Activated T-helper 2 cell treated with anti-CD3 and anti-CD28 coated beads, Interferon-gamma antibody, Interleukin-2, Interleukin-4, amounts not matched to agents 10 μg/mL and 5 μg/mL and 100 μg/mL, durations not matched to agents 14 hours and 24 hours and 36 hours (primary cell): Measurements from ENCODE around the gene SPATA45. TPM values are rescaled to one million over a fixed set of nuclear protein-coding genes. Genes with fewer than 3 reads are reported as not detected.

ENCODE experiments used
- DNase-seq: peaks from one replicate; pipeline ENCODE4 v3.0.0; 2021; ENCODE audit warnings: low spot score
- H3K27ac Mint-ChIP-seq: one replicate; pipeline ENCODE4 v1.8.0; 2021; ENCODE audit warnings: mixed read lengths
- H3K27me3 Mint-ChIP-seq: one replicate; pipeline ENCODE4 v1.8.0; 2021; ENCODE audit warnings: low read depth, mixed read lengths
- H3K36me3 Mint-ChIP-seq: one replicate; pipeline ENCODE4 v1.8.0; 2021; ENCODE audit warnings: low read depth, mixed read lengths
- H3K4me1 Mint-ChIP-seq: one replicate; pipeline ENCODE4 v1.8.0; 2021; ENCODE audit warnings: low read depth, mixed read lengths
- H3K4me3 Mint-ChIP-seq: one replicate; pipeline ENCODE4 v1.8.0; 2021; ENCODE audit warnings: low read depth, mild to moderate bottlenecking, moderate library complexity, mixed read lengths
- H3K9me3 Mint-ChIP-seq: one replicate; pipeline ENCODE4 v1.8.0; 2021; ENCODE audit warnings: mixed read lengths
- intact Hi-C: fragments of 100-400 bp; cut with micrococcal nuclease; formaldehyde crosslinking; loops from one replicate; pipeline ENCODE4 v1.15.1; 2023
- total RNA-seq: library from RNA; stranded (reverse); gene quantifications from 2 replicates; pipeline ENCODE4 v1.2.3, GENCODE V29; 2022

The SPATA45 gene
- total RNA-seq, 1 donor from 2014 or later: 0.41 TPM

DNA sequence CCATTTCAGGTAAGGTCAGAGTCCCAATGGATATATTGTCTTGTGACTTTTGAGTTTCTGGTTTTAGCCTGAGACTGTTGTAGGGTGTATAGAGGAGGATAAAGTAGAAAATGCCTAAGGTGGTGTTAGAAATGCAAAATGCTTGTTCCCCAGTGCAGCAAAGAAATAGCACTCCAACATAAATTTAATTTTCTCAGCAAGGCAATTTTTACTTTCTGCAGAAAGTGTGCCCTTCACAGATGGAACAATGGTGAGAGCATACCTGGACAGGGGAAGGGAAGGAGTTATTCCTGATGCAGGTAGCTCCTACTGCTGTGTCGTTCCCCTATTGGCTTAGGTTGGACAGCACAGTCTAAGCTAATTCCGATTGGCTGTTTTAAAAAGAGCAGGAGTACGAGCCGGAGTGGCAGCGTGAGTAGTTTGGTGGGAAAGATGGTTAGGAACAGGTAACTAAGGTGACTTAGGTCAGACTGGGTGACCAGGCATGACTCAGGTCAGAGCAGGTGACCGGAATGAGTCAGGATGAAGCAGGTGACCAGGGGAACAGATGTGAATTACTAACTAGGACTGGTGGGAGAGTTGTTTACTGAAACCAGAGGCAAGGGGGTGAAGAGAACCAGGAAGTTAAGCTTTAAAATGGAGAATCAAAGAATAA lies 21.5 kb downstream of the SPATA45 start:
- Mint-ChIP-seq H3K27me3 (no peaks in the 10 kb centered on the region), H3K9me3 (peaks cover 24% of the 10 kb centered on the region), H3K27ac (no peak overlapping the region), H3K4me1 (no peaks in the 10 kb centered on the region), H3K36me3 (peaks cover 3% of the 10 kb centered on the region), H3K4me3 (no peak overlapping the region)
- intact Hi-C loops: no loop called here
- no peak for DNase-seq

- intact Hi-C loops: no loop called here
- peaks cover 3% of the 10 kb centered on the region for H3K4me1 Mint-ChIP-seq
- H3K27ac Mint-ChIP-seq: no peak overlapping the region
- no peak for DNase-seq
- H3K36me3 Mint-ChIP-seq: peaks cover 3% of the 10 kb centered on the region
- no peaks in the 10 kb centered on the region for H3K27me3 Mint-ChIP-seq
- peaks cover 24% of the 10 kb centered on the region for H3K9me3 Mint-ChIP-seq
- no peak overlapping the region for H3K4me3 Mint-ChIP-seq
Observed at GRCh38 chr1:212824201-212824600, 23.2 kb downstream of the SPATA45 start.

DNA sequence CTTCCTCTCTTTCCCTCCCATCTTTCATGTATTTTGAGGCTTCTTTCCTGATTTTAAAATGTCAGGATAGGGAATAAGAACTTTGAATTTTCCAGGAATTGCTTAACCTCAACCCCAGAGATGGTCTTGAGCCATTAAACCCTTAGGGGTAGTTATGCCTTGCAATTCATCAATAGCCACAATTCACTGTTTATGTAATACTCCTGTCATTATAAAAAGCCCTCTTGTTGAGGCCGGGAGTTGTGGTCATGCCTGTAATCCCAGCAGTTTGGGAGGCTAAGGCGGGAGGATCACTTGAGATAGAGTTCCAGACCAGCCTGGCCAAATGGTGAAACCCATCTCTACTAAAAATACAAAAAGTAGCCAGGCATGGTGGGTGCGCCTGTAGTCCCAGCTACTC lies 24.5 kb downstream of the SPATA45 start:
- H3K27me3 Mint-ChIP-seq: no peaks in the 10 kb centered on the region
- H3K9me3 Mint-ChIP-seq: peaks cover 24% of the 10 kb centered on the region
- DNase-seq: no peak
- peaks cover 3% of the 10 kb centered on the region for H3K4me1 Mint-ChIP-seq
- peaks cover 3% of the 10 kb centered on the region for H3K36me3 Mint-ChIP-seq
- intact Hi-C loops: no loop called here
- no peak overlapping the region for H3K27ac Mint-ChIP-seq
- H3K4me3 Mint-ChIP-seq: no peak overlapping the region

DNA sequence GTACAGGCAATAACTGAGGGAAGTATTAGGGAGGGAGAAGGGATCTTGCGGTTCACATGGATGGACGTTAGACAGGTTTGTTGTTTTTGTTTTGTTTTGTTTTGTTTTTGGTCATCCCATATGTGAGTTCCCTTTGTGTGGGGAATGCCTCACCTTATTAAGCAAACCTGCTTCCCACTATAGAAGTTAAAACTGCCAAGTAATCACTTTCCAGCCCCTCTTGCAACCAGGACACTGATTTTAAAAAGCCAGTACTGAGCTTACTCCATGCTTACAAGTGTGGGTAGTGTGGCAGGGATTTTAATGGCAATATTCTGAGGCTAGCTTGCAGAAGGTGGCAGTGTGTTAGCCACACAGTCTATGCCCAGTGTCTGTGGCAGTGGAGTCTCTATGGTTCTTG lies 26.5 kb downstream of the SPATA45 start:
- no peak overlapping the region for H3K4me3 Mint-ChIP-seq
- H3K9me3 Mint-ChIP-seq: peaks cover 21% of the 10 kb centered on the region
- intact Hi-C loops: loop anchor here (1.0 kb wide), 1 partner anchor 36 kb away; no protein-coding TSS in a partner anchor
- H3K27ac Mint-ChIP-seq: no peak overlapping the region
- no peak for DNase-seq
- H3K36me3 Mint-ChIP-seq: peaks cover 6% of the 10 kb centered on the region
- H3K27me3 Mint-ChIP-seq: no peaks in the 10 kb centered on the region
- peaks cover 3% of the 10 kb centered on the region for H3K4me1 Mint-ChIP-seq

DNA sequence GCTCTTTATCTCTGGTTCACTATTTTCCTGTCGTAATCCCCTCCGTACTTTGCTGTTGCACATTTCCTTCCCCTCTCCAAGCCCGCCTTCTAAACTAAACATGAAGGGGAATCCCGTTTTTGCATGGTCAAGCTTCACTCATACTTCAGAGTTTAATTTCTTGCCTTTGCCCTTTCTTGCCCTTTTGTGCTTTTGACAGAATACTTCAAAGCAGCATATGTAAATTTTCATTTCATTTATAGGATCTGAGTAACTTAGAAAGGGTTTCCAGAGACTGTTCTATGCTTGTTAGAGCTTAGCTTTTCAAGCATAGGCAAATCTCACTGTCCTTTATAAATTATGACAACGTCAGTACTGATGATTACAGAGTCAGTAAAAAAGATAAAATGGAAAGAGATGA lies 27.7 kb downstream of the SPATA45 start:
- Mint-ChIP-seq H3K27ac (no peak overlapping the region), H3K4me1 (peaks cover 3% of the 10 kb centered on the region), H3K9me3 (peaks cover 9% of the 10 kb centered on the region), H3K36me3 (peaks cover 6% of the 10 kb centered on the region), H3K27me3 (no peaks in the 10 kb centered on the region), H3K4me3 (no peak overlapping the region)
- intact Hi-C loops: no loop called here
- DNase-seq: no peak

DNA sequence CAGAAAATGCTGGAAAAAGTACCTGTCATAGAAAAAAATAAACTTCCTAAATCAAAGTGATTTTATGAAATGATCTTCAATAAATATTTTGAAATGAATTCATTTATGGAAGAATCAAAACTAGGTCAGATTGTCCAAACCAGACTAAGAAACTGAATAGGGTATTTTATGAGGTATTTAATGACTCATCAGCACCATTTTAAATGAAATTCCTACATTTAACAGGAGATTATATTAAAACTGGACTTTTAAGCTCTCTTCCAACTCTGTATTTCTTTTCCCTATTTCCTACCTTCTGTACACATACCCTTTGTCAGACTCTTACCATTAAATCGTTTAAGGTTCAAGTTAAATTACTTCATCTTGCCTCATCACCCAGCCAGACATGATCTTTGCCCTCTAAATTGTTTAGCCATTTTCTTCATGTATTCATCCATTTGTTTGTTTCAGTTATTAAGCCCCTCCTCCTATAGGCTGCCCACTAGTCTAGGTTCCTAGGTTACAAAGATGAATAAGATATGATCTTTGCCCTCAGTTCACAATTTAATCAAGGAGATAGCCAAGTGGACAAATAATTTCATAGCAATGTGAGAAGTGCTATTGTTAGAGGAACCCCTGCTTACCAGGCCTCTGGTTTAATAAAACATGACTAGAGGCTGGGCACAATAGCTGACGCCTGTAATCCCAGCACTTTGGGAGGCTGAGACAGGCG lies 30.7 kb downstream of the SPATA45 start:
- intact Hi-C loops: no loop called here
- Mint-ChIP-seq H3K27ac (no peak overlapping the region), H3K4me3 (no peak overlapping the region), H3K27me3 (no peaks in the 10 kb centered on the region), H3K9me3 (no peaks in the 10 kb centered on the region), H3K36me3 (peaks cover 3% of the 10 kb centered on the region), H3K4me1 (peaks cover 3% of the 10 kb centered on the region)
- DNase-seq: no peak

- no peak overlapping the region for H3K27ac Mint-ChIP-seq
- intact Hi-C loops: loop anchor here (2.0 kb wide), 1 partner anchor 180 kb away; no protein-coding TSS in a partner anchor
- H3K9me3 Mint-ChIP-seq: no peaks in the 10 kb centered on the region
- peaks cover 3% of the 10 kb centered on the region for H3K36me3 Mint-ChIP-seq
- H3K4me3 Mint-ChIP-seq: no peak overlapping the region
- H3K4me1 Mint-ChIP-seq: peaks cover 3% of the 10 kb centered on the region
- no peaks in the 10 kb centered on the region for H3K27me3 Mint-ChIP-seq
- no peak for DNase-seq
Observed at GRCh38 chr1:212814537-212815334, 32.7 kb downstream of the SPATA45 start.

- intact Hi-C loops: no loop called here
- Mint-ChIP-seq H3K27ac (no peak overlapping the region), H3K36me3 (peaks cover 21% of the 10 kb centered on the region), H3K9me3 (no peaks in the 10 kb centered on the region), H3K27me3 (no peaks in the 10 kb centered on the region), H3K4me3 (no peak overlapping the region), H3K4me1 (no peaks in the 10 kb centered on the region)
- no peak for DNase-seq
Observed at GRCh38 chr1:212805767-212806166, 41.7 kb downstream of the SPATA45 start.

DNA sequence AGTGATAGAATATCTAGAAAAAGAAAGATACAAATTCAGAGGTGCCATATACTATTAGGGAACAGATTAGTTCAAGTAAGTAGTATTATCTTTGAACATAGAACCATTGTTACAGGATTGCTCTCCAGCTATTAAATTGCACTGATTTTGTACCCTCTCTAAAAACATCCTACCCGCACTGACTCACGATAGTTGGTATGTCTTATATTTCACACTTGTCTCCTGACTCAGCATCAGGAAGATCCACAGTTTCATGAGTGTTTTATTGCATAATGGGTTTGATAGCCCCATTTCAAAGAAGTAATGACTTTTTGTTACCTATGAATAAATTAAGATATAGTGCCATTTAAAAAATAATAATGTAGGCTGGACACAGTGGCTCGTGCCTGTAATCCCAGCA lies 49.8 kb downstream of the SPATA45 start:
- Mint-ChIP-seq H3K27me3 (no peaks in the 10 kb centered on the region), H3K27ac (no peak overlapping the region), H3K9me3 (peaks cover 7% of the 10 kb centered on the region), H3K4me3 (no peak overlapping the region), H3K36me3 (peaks cover 46% of the 10 kb centered on the region), H3K4me1 (peaks cover 13% of the 10 kb centered on the region)
- intact Hi-C loops: no loop called here
- no peak for DNase-seq

- peaks cover 34% of the 10 kb centered on the region for H3K36me3 Mint-ChIP-seq
- intact Hi-C loops: loop anchor here (5.0 kb wide), 2 partner anchors 63 to 203 kb away; partner anchors contain the start of gene FLVCR1
- H3K4me1 Mint-ChIP-seq: peaks cover 22% of the 10 kb centered on the region
- no peaks in the 10 kb centered on the region for H3K27me3 Mint-ChIP-seq
- peak overlapping the region; percentile 74 for H3K27ac Mint-ChIP-seq
- no peak overlapping the region for H3K4me3 Mint-ChIP-seq
- no peak for DNase-seq
- H3K9me3 Mint-ChIP-seq: peaks cover 7% of the 10 kb centered on the region
Observed at GRCh38 chr1:212794561-212795014, 52.9 kb downstream of the SPATA45 start.

GRCh38 chr1:212792396-212792908 lies 55.0 kb downstream of the SPATA45 start:
- Mint-ChIP-seq H3K27ac (peak overlapping the region; percentile 98), H3K4me1 (peaks cover 25% of the 10 kb centered on the region), H3K27me3 (no peaks in the 10 kb centered on the region), H3K36me3 (peaks cover 31% of the 10 kb centered on the region), H3K9me3 (peaks cover 7% of the 10 kb centered on the region), H3K4me3 (peak overlapping the region; percentile 100)
- intact Hi-C loops: loop anchor here (5.0 kb wide), 2 partner anchors 65 to 205 kb away; partner anchors contain the start of gene FLVCR1
- no peak for DNase-seq

GRCh38 chr1:212791676-212792395 lies 55.6 kb downstream of the SPATA45 start, which contains the start of the genes NSL1 and TATDN3:
Gene NSL1, minus strand, starts transcription at chr1:212791777. Its CDS starts 14 bp downstream, at chr1:212791763.
Gene TATDN3, plus strand, starts transcription at chr1:212791894. Its CDS starts 28 bp downstream, at chr1:212791922.
- Mint-ChIP-seq H3K4me3 (peak within 1 kb of the TSS; percentile 100), H3K36me3 (peaks cover 30% of the 10 kb centered on the region), H3K4me1 (peaks cover 25% of the 10 kb centered on the region), H3K9me3 (peaks cover 7% of the 10 kb centered on the region), H3K27me3 (no peaks in the 10 kb centered on the region), H3K27ac (peak within 1 kb of the TSS; percentile 98)
- DNase-seq: peak; percentile 94
- intact Hi-C loops: loop anchor here (1.0 to 5.0 kb wide), 3 partner anchors 65 to 223 kb away; partner anchors contain the start of genes ANGEL2 and FLVCR1
